SKM-1 treated with dmso at 0.1 percent for 144 hours (cell line): ENCODE data around the gene MIAT.

Experiments
- DNase-seq: peaks from one replicate; lab custom pipeline; 2025; ENCODE audit not compliant: unreplicated experiment; lab: John Stamatoyannopoulos, UW

The MIAT gene

GRCh38 chr22:26725012-26725676 is 67.8 kb downstream of the MIAT start:
- DNase-seq, result peak; percentile 31
